Measurements from ENCODE around the gene LTBP1. TPM values are rescaled to one million over a fixed set of nuclear protein-coding genes. Genes with fewer than 3 reads are reported as not detected.

The LTBP1 gene
- total and polyA plus RNA-seq, 2 experiments from 2014 or later, result 216 to 509 TPM

DNA sequence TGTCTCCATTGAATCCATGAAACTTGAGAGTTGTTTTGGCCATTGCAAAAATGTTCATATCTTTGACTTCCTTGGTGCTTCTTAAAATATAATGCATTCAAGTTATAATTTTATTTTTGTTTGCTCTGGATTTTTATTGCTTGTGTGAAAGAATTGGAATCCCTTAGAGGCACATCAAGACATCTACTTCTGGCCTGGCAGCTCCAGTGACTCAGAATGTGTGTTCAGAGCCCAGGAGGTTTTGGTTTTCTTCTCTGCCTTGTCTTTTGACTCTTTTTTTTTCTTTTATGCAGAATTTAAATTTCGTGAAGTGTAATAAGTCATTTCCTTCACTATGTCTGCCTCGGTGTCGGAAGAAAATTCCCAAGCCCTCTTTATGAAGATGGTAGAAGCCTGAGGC lies 180.2 kb downstream of the LTBP1 start:
- no peaks in the 10 kb centered on the region for H3K27me3 ChIP-seq
- H3K4me3 ChIP-seq, result no peak overlapping the region
- no peak overlapping the region for H3K27ac ChIP-seq
- H3K9me3 ChIP-seq (ENCODE audit: low read depth), result no peaks in the 10 kb centered on the region
- peak in 1 of 2 donors; percentile 44 for DNase-seq (ENCODE audit: low read depth in 1 of 2, low spot score in 1 of 2)
- TF ChIP-seq, protein P1, sequence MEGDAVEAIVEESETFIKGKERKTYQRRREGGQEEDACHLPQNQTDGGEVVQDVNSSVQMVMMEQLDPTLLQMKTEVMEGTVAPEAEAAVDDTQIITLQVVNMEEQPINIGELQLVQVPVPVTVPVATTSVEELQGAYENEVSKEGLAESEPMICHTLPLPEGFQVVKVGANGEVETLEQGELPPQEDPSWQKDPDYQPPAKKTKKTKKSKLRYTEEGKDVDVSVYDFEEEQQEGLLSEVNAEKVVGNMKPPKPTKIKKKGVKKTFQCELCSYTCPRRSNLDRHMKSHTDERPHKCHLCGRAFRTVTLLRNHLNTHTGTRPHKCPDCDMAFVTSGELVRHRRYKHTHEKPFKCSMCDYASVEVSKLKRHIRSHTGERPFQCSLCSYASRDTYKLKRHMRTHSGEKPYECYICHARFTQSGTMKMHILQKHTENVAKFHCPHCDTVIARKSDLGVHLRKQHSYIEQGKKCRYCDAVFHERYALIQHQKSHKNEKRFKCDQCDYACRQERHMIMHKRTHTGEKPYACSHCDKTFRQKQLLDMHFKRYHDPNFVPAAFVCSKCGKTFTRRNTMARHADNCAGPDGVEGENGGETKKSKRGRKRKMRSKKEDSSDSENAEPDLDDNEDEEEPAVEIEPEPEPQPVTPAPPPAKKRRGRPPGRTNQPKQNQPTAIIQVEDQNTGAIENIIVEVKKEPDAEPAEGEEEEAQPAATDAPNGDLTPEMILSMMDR (IDR thresholded peaks at IDR 0.05; ENCODE audit: low read depth, low read length), result no peak
- peaks cover 12% of the 10 kb centered on the region for H3K4me1 ChIP-seq (ENCODE audit: low read depth)
- H3K36me3 ChIP-seq, result peaks cover 5% of the 10 kb centered on the region

DNA sequence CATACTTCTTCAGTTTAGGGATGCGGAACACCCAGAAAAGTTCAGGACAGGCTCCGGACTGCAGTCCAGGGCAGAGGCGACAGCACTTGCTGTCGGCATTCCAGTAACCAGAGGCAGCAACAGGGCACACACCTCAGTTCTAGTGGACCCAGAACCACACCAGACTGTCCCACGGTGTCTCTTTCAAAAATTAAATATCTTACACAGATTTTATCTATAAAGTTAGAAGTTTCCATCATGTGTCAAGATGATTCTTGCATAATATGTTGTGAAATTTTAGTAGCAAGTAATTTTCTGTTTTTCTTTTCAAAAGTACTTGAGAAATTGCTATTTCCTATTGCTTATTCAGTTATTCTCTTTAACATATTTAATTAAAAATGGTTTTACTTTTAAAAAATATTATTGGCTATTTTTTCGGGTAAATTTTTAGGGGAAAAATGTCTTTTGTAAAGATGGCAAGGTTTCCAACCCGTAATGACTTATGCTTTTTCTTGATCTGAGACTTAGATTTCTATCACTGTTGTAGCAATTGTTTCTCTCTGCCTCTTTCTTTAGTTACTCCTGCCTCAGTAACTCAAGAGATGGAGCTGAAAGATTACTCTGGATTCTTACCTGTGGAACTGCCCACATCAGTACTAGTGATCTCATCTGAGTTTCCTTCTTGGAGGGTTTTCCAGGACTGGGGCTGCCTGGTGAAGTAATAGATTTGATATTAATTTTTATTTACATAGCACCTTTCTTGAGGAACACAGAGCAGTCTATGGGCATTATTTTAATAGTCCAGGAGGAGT lies 182.7 kb downstream of the LTBP1 start:
- Histone ChIP-seq H3K9me3 (ENCODE audit: low read depth) (no peaks in the 10 kb centered on the region), H3K36me3 (peaks cover 5% of the 10 kb centered on the region), H3K4me3 (no peak overlapping the region), H3K4me1 (ENCODE audit: low read depth) (peaks cover 33% of the 10 kb centered on the region), H3K27me3 (no peaks in the 10 kb centered on the region), H3K27ac (peak overlapping the region; percentile 14)
- TF ChIP-seq, protein P1 (IDR thresholded peaks at IDR 0.05; ENCODE audit: low read depth, low read length), result no peak
- DNase-seq (ENCODE audit: low read depth in 1 of 2, low spot score in 1 of 2), result no peak

DNA sequence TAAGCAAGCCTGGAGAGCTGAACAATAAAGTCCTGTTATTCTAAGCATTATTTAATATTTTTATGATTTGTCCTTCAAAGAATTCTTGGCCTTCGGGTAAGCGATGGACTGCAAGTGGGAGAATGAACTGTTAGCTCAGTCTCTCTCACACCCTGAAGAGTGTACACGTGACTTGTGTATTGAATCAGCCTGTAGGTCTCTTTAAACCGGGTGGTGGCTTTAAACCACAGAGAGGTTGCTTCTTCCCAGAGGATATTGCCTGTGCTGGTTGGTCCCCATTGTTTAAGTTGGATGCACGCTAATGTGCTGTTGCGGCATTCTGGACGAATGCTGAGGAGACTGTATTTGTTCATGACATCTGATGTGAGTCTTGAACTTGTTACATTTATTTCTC lies 183.3 kb downstream of the LTBP1 start:
- H3K4me1 ChIP-seq (ENCODE audit: low read depth), result peaks cover 39% of the 10 kb centered on the region
- H3K4me3 ChIP-seq, result no peak overlapping the region
- H3K36me3 ChIP-seq, result peaks cover 5% of the 10 kb centered on the region
- DNase-seq (ENCODE audit: low read depth in 1 of 2, low spot score in 1 of 2), result no peak
- H3K9me3 ChIP-seq (ENCODE audit: low read depth), result no peaks in the 10 kb centered on the region
- H3K27ac ChIP-seq, result peak overlapping the region; percentile 14
- no peaks in the 10 kb centered on the region for H3K27me3 ChIP-seq
- TF ChIP-seq, protein P1 (IDR thresholded peaks at IDR 0.05; ENCODE audit: low read depth, low read length), result no peak

DNA sequence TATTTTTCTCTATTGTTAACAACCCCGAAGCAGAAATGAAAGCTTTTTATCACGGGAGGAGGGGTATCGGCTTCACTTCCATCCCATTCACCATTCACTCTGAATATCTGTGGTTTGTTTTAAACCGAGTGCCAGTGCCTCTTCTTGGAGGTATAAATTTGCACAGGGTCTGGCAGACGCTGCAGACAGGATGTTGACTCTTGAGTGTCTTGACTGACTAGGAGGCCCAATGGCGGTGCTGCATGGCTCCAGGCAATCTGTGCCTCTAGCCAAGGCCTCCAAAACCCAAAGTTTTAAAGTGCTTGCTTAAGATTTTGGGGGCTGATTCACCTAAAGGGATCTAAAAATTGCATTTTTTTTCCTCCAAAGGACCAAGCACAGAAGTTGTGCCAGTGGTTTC lies 183.8 kb downstream of the LTBP1 start:
- TF ChIP-seq, protein P1 (IDR thresholded peaks at IDR 0.05; ENCODE audit: low read depth, low read length), result no peak
- no peak overlapping the region for H3K27ac ChIP-seq
- no peaks in the 10 kb centered on the region for H3K27me3 ChIP-seq
- peaks cover 5% of the 10 kb centered on the region for H3K36me3 ChIP-seq
- H3K4me1 ChIP-seq (ENCODE audit: low read depth), result peaks cover 41% of the 10 kb centered on the region
- no peak for DNase-seq (ENCODE audit: low read depth in 1 of 2, low spot score in 1 of 2)
- no peak overlapping the region for H3K4me3 ChIP-seq
- H3K9me3 ChIP-seq (ENCODE audit: low read depth), result no peaks in the 10 kb centered on the region

DNA sequence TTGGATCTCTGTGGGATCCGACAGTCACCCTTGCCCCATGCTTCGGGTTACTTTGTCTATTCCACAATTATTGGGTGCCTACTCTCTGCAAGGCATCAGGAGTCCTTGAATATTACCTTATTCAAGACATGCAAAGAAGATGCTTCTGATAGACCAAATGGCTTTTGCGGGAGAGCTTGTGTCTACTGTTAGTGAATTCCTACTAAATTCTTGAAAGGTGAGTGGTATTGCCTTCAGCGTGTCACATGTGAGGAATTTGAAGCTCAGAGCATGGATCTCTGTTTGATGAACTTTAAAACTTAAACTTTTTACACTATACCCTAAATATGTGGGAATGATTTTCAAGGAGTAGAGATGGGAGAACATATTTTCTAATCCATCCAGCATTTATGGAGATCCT lies 184.4 kb downstream of the LTBP1 start:
- H3K27ac ChIP-seq, result no peak overlapping the region
- H3K9me3 ChIP-seq (ENCODE audit: low read depth), result no peaks in the 10 kb centered on the region
- no peak for DNase-seq (ENCODE audit: low read depth in 1 of 2, low spot score in 1 of 2)
- TF ChIP-seq, protein P1 (IDR thresholded peaks at IDR 0.05; ENCODE audit: low read depth, low read length), result no peak
- H3K36me3 ChIP-seq, result peaks cover 5% of the 10 kb centered on the region
- H3K27me3 ChIP-seq, result no peaks in the 10 kb centered on the region
- peaks cover 41% of the 10 kb centered on the region for H3K4me1 ChIP-seq (ENCODE audit: low read depth)
- H3K4me3 ChIP-seq, result no peak overlapping the region

Data from cardiac muscle cell (in vitro differentiated cells and primary cell).